Osteoblast (primary cell): ENCODE measurements around the gene COL24A1. TPM values are rescaled to one million over a fixed set of nuclear protein-coding genes. Genes with fewer than 3 reads are reported as not detected.

Experiments used
- DNase-seq: peaks from one replicate; pipeline ENCODE4 v3.0.0; 2011; ENCODE audit warnings: low spot score, mixed read lengths; ENCODE audit not compliant: insufficient read length; ENCODE audit errors: missing footprints
- H2AFZ ChIP-seq: 2 replicates; pipeline ENCODE4 v1.6.0; 2011; ENCODE audit warnings: mild to moderate bottlenecking, low read length
- H3K27ac ChIP-seq: 2 replicates; pipeline ENCODE4 v1.5.1; 2011; ENCODE audit warnings: mild to moderate bottlenecking, low read depth, low read length, moderate library complexity
- H3K27me3 ChIP-seq: 2 replicates; pipeline ENCODE4 v1.6.0; 2012; ENCODE audit warnings: mild to moderate bottlenecking, control low read depth, inconsistent platforms, low read length, moderate library complexity; ENCODE audit not compliant: insufficient read depth
- H3K36me3 ChIP-seq: 2 replicates; pipeline ENCODE4 v1.5.1; 2011; ENCODE audit warnings: mild to moderate bottlenecking, low read length, control low read depth, moderate library complexity; ENCODE audit not compliant: insufficient read depth
- H3K4me1 ChIP-seq: 2 replicates; pipeline ENCODE4 v1.5.1; 2011; ENCODE audit warnings: mild to moderate bottlenecking, low read length, control low read depth, moderate library complexity; ENCODE audit not compliant: insufficient read depth
- H3K4me2 ChIP-seq: 2 replicates; pipeline ENCODE4 v1.6.0; 2011; ENCODE audit warnings: mild to moderate bottlenecking, low read length; ENCODE audit not compliant: insufficient read depth
- H3K4me3 ChIP-seq: fragments of 200-600 bp; sonication (generic); 3 replicates; pipeline ENCODE4 v1.5.1; 2012; ENCODE audit warnings: mild to moderate bottlenecking, low read length, inconsistent platforms; ENCODE audit not compliant: insufficient read depth
- H3K79me2 ChIP-seq: 2 replicates; pipeline ENCODE4 v1.6.0; 2012; ENCODE audit warnings: mild to moderate bottlenecking, low read length, control low read depth, inconsistent platforms; ENCODE audit not compliant: insufficient read depth
- H3K9me3 ChIP-seq: 2 replicates; pipeline ENCODE4 v1.5.1; 2011; ENCODE audit warnings: low read depth, low read length, control low read depth
- H4K20me1 ChIP-seq: 2 replicates; pipeline ENCODE4 v1.6.0; 2012; ENCODE audit warnings: mild to moderate bottlenecking, low read length, control low read depth; ENCODE audit not compliant: insufficient read depth
- CTCF ChIP-seq: IDR thresholded peaks from 2 replicates; pipeline ENCODE4 v1.5.1; 2011; ENCODE audit warnings: mild to moderate bottlenecking, low read depth, low read length, moderate library complexity; ENCODE audit errors: extremely low read depth
- total RNA-seq: library from RNA; depleted of rRNA; stranded (reverse); fragments of >200 nt; gene quantifications from 2 replicates; pipeline ENCODE4 v1.2.3, GENCODE V29; 2012

The COL24A1 gene
- total RNA-seq, 1 donor: 1.1 TPM

- no peaks in the 10 kb centered on the region for H3K36me3 ChIP-seq
- H3K4me2 ChIP-seq: no peak overlapping the region
- no peaks in the 10 kb centered on the region for H3K4me1 ChIP-seq
- H4K20me1 ChIP-seq: no peaks in the 10 kb centered on the region
- TF ChIP-seq CTCF: no peak
- H3K9me3 ChIP-seq: no peaks in the 10 kb centered on the region
- no peak overlapping the region for H3K4me3 ChIP-seq
- H3K27ac ChIP-seq: no peak overlapping the region
- no peak for DNase-seq
- H2AFZ ChIP-seq: no peak overlapping the region
- no peaks in the 10 kb centered on the region for H3K27me3 ChIP-seq
- no peaks in the 10 kb centered on the region for H3K79me2 ChIP-seq
Measured at GRCh38 chr1:86054396-86054795, 102.2 kb downstream of the COL24A1 start.

GRCh38 chr1:86052948-86053698, 103.4 kb downstream of the COL24A1 start:
- no peak overlapping the region for H3K4me3 ChIP-seq
- H3K27ac ChIP-seq: no peak overlapping the region
- no peak overlapping the region for H3K4me2 ChIP-seq
- no peak overlapping the region for H2AFZ ChIP-seq
- H3K36me3 ChIP-seq: no peaks in the 10 kb centered on the region
- no peaks in the 10 kb centered on the region for H3K79me2 ChIP-seq
- no peak for DNase-seq
- no peak for TF ChIP-seq CTCF
- no peaks in the 10 kb centered on the region for H3K9me3 ChIP-seq
- H4K20me1 ChIP-seq: no peaks in the 10 kb centered on the region
- H3K4me1 ChIP-seq: no peaks in the 10 kb centered on the region
- no peaks in the 10 kb centered on the region for H3K27me3 ChIP-seq

GRCh38 chr1:86035101-86035500, 121.5 kb downstream of the COL24A1 start:
- no peak overlapping the region for H2AFZ ChIP-seq
- no peaks in the 10 kb centered on the region for H3K4me1 ChIP-seq
- no peaks in the 10 kb centered on the region for H3K9me3 ChIP-seq
- H3K4me2 ChIP-seq: no peak overlapping the region
- no peak for DNase-seq
- no peaks in the 10 kb centered on the region for H3K27me3 ChIP-seq
- no peak overlapping the region for H3K4me3 ChIP-seq
- H3K36me3 ChIP-seq: no peaks in the 10 kb centered on the region
- H4K20me1 ChIP-seq: no peaks in the 10 kb centered on the region
- no peaks in the 10 kb centered on the region for H3K79me2 ChIP-seq
- no peak overlapping the region for H3K27ac ChIP-seq
- no peak for TF ChIP-seq CTCF

GRCh38 chr1:86030180-86030579, 126.4 kb downstream of the COL24A1 start:
- Histone ChIP-seq H3K79me2 (no peaks in the 10 kb centered on the region), H3K4me3 (no peak overlapping the region), H4K20me1 (no peaks in the 10 kb centered on the region), H3K4me2 (no peak overlapping the region), H3K4me1 (no peaks in the 10 kb centered on the region), H3K27ac (no peak overlapping the region), H3K27me3 (no peaks in the 10 kb centered on the region), H3K9me3 (no peaks in the 10 kb centered on the region), H2AFZ (no peak overlapping the region), H3K36me3 (no peaks in the 10 kb centered on the region)
- DNase-seq: no peak
- TF ChIP-seq CTCF: no peak
